ENCODE measurements around the gene TTC27.

The TTC27 gene

GRCh38 chr2:32668254-32668653, 40.4 kb downstream of the TTC27 start:
- no peak for DNase-seq (ENCODE audit: low read depth in 2 of 2)

- no peak for DNase-seq (ENCODE audit: low read depth in 2 of 2)
Observed at GRCh38 chr2:32671885-32672533, 44.2 kb downstream of the TTC27 start.

- DNase-seq (ENCODE audit: low read depth in 2 of 2) = no peak
Observed at GRCh38 chr2:32678825-32679224, 51.0 kb downstream of the TTC27 start.

GRCh38 chr2:32680942-32681341, 53.1 kb downstream of the TTC27 start:
- no peak for DNase-seq (ENCODE audit: low read depth in 2 of 2)

GRCh38 chr2:32683520-32684086, 55.8 kb downstream of the TTC27 start:
- DNase-seq (ENCODE audit: low read depth in 2 of 2) = no peak

- no peak for DNase-seq (ENCODE audit: low read depth in 2 of 2)
Observed at GRCh38 chr2:32688541-32688940, 60.7 kb downstream of the TTC27 start.

- no peak for DNase-seq (ENCODE audit: low read depth in 2 of 2)
Observed at GRCh38 chr2:32691678-32692077, 63.8 kb downstream of the TTC27 start.

- DNase-seq (ENCODE audit: low read depth in 2 of 2) = no peak
Observed at GRCh38 chr2:32696439-32696838, 68.6 kb downstream of the TTC27 start.

- DNase-seq (ENCODE audit: low read depth in 2 of 2) = no peak
Observed at GRCh38 chr2:32697156-32697555, 69.3 kb downstream of the TTC27 start.

- no peak for DNase-seq (ENCODE audit: low read depth in 2 of 2)
Observed at GRCh38 chr2:32699151-32699550, 71.3 kb downstream of the TTC27 start.

GRCh38 chr2:32701806-32702205, 74.0 kb downstream of the TTC27 start:
- DNase-seq (ENCODE audit: low read depth in 2 of 2) = no peak

- no peak for DNase-seq (ENCODE audit: low read depth in 2 of 2)
Observed at GRCh38 chr2:32702303-32703064, 74.6 kb downstream of the TTC27 start.

GRCh38 chr2:32706815-32707579, 79.1 kb downstream of the TTC27 start:
- no peak for DNase-seq (ENCODE audit: low read depth in 2 of 2)

- DNase-seq (ENCODE audit: low read depth in 2 of 2) = no peak
Observed at GRCh38 chr2:32711219-32711618, 83.4 kb downstream of the TTC27 start.

GRCh38 chr2:32711908-32712501, 84.2 kb downstream of the TTC27 start:
- DNase-seq (ENCODE audit: low read depth in 2 of 2) = no peak

GRCh38 chr2:32712870-32713269, 85.0 kb downstream of the TTC27 start:
- no peak for DNase-seq (ENCODE audit: low read depth in 2 of 2)

GRCh38 chr2:32714521-32714920, 86.7 kb downstream of the TTC27 start:
- DNase-seq (ENCODE audit: low read depth in 2 of 2) = no peak

- no peak for DNase-seq (ENCODE audit: low read depth in 2 of 2)
Observed at GRCh38 chr2:32715391-32715841, 87.6 kb downstream of the TTC27 start.

- DNase-seq (ENCODE audit: low read depth in 2 of 2) = no peak
Observed at GRCh38 chr2:32715981-32716380, 88.1 kb downstream of the TTC27 start.

GRCh38 chr2:32716598-32716997, 88.7 kb downstream of the TTC27 start:
- no peak for DNase-seq (ENCODE audit: low read depth in 2 of 2)

- no peak for DNase-seq (ENCODE audit: low read depth in 2 of 2)
Observed at GRCh38 chr2:32718752-32719151, 90.9 kb downstream of the TTC27 start.

GRCh38 chr2:32719430-32719829, 91.6 kb downstream of the TTC27 start:
- DNase-seq (ENCODE audit: low read depth in 2 of 2) = no peak
